Stimulated activated CD8-positive, alpha-beta memory T cell treated with anti-CD3 and anti-CD28 coated beads, Interleukin-15, amount 100 ng/mL, for 1 hour (primary cell): ENCODE data around the gene RCE1.

Experiments used
- DNase-seq: peaks from one replicate; pipeline ENCODE4 v3.0.0-alpha.2; 2020; ENCODE audit warnings: low read depth

RCE1 gene

GRCh38 chr11:66856496-66857233 lies 13.4 kb downstream of the RCE1 start, which contains the start of gene LRFN4:
Gene LRFN4, plus strand, starts transcription at chr11:66857064. Its CDS starts 681 bp downstream, at chr11:66857745.
- DNase-seq, result no peak

DNA sequence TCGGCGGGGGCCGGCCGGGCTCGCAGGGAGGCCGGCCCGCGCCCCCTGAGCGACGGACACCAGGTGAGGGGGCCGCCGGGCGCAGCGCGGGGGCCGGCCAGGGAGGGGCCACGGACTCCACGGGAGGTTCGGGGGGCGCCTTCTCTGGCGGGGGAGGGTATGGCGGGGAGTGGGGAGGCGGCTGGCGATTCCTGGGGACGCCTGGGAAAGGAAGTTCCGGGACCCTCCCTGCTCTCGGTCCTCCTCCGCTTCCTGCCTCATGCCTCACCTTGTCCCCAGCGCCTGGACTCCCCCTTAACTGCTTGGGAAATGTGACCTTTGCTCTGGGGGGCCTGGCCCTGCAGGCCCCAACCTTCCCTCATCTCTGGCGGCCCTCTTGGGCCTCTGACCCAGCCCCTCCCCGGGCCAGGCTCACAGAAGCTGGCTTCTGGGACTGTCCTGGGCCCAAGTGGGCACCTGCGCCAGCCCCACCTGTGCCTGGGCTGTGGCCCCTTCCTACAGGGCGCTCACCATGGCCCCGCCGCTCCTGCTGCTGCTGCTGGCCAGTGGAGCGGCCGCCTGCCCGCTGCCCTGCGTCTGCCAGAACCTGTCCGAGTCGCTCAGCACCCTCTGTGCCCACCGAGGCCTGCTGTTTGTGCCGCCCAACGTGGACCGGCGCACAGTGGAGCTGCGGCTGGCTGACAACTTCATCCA lies 14.1 kb downstream of the RCE1 start:
- DNase-seq, result no peak

DNA sequence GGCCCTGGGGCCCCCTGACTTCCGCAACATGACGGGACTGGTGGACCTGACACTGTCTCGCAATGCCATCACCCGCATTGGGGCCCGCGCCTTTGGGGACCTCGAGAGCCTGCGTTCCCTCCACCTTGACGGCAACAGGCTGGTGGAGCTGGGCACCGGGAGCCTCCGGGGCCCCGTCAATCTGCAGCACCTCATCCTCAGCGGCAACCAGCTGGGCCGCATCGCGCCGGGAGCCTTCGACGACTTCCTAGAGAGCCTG lies 14.6 kb downstream of the RCE1 start:
- DNase-seq, result no peak

DNA sequence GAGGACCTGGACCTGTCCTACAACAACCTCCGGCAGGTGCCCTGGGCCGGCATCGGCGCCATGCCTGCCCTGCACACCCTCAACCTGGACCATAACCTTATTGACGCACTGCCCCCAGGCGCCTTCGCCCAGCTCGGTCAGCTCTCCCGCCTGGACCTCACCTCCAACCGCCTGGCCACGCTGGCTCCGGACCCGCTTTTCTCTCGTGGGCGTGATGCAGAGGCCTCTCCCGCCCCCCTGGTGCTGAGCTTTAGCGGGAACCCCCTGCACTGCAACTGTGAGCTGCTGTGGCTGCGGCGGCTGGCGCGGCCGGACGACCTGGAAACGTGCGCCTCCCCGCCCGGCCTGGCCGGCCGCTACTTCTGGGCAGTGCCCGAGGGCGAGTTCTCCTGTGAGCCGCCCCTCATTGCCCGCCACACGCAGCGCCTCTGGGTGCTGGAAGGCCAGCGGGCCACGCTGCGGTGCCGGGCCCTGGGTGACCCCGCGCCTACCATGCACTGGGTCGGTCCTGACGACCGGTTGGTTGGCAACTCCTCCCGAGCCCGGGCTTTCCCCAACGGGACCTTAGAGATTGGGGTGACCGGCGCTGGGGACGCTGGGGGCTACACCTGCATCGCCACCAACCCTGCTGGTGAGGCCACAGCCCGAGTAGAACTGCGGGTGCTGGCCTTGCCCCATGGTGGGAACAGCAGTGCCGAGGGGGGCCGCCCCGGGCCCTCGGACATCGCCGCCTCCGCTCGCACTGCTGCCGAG lies 15.1 kb downstream of the RCE1 start:
- DNase-seq, result no peak

DNA sequence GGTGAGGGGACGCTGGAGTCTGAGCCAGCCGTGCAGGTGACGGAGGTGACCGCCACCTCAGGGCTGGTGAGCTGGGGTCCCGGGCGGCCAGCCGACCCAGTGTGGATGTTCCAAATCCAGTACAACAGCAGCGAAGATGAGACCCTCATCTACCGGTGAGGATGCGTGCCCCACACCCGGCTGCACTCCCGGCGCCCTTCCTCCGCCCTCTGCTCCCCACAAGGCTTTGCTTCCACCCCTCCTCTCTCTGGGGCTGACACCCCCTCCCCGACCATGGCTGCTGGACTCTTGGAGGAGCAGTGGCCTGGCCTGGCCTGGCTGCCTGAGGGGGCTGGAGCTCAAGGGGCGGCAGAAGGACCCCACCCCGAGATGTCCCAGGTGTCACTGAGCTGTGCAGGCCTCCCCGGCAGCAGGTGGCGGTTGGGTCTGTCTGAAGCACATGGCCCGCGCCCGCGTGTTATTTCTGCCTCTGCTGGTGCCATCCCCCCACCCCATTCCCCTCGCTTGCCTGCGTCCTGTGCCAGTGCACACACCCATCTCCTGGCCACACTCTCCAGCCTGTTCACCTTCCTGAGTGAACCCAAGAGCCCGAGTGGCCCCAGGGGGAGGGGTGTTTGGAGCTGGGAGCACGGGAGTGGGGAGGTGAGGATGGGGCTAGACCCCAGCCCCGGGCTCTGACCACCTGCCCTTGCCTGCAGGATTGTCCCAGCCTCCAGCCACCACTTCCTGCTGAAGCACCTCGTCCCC lies 15.9 kb downstream of the RCE1 start:
- no peak for DNase-seq

DNA sequence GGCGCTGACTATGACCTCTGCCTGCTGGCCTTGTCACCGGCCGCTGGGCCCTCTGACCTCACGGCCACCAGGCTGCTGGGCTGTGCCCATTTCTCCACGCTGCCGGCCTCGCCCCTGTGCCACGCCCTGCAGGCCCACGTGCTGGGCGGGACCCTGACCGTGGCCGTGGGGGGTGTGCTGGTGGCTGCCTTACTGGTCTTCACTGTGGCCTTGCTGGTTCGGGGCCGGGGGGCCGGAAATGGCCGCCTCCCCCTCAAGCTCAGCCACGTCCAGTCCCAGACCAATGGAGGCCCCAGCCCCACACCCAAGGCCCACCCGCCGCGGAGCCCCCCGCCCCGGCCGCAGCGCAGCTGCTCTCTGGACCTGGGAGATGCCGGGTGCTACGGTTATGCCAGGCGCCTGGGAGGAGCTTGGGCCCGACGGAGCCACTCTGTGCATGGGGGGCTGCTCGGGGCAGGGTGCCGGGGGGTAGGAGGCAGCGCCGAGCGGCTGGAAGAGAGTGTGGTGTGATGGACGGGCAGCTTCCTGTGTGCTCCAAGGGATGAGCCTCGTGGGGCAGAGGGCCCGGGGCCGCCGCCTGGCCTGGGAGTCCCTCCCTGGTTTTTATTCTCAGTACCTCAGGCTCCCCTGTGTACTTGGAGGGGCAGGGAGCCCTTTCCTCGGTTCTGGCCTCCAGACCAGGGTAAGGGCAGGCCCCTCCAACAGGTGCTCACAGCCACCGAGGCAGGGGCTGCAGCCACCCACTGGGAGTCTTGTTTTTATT lies 16.6 kb downstream of the RCE1 start:
- no peak for DNase-seq

- no peak for DNase-seq
Observed at GRCh38 chr11:66860449-66860831, 17.2 kb downstream of the RCE1 start.

DNA sequence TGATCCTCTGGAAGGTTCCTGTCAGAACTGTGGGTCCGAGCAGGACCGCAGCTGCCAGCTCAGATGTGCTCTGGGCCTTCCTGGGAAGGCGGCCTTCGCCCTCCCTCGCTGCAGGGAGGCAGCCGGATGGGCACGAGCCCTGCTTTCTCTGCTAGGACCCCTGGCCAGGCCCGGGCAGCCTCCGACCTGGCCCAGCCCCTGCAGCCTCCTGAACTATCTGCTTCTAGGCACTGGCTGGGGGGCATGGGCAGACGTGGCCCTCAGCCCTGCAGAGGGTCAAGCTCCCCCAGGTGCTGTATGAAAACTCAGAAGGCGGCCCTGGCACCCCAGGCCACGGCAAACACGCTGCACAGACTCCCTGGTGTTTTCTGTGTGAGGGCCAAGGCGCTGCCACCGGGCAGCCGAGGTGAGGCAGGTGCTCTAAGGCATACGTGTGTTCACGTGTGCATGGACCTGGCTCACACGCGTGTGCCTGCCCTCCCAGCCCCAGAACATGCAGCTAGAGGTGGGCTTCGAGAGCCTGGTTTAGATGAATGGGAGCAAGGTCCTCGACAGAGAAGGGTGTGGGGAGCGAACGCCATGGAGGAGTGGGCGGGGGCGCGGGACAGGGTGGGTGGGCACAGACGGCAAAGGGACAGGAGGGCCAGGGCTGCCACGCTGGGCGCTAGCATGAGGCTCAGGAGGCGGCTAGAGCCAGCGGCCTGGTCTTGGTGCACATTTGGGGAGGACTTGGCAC lies 18.0 kb downstream of the RCE1 start:
- DNase-seq, result no peak

DNA sequence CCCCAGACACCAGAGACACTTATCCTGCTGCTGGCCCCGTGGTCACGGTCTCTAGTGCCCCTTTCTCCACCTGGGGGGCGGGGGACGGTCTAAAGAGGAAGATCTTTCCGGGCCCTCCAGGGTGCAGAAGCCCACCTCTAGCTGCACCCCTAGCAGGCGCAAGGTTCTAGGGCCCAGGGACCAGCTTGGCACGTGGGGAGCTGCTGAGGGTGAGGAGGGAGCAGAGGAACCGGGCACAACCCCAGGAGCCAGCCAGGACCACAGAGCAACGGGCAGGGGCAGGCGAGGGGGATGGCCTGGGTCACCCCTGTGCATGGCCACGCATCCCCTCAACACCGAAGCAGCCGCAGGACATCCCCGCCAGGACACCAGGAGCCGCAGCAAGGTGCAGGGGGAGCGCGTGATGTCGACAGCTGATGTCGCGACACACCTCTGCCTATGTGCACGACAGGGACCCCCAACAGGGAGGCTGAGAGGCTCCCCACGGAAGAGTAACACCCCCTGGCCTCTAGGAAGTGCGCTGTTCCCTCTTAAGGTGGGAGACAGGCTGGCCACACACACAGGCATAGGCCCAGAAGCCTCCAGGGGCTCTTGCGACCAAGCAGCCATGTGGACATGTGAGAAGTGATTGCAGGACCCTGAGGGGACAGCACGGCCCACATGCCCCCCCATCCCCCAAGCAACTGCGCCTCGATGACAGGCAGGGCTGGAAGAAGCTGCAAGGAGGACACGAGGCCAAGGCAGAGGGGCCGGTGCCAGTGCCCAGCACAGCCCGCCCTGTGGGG lies 18.7 kb downstream of the RCE1 start:
- DNase-seq, result no peak

DNA sequence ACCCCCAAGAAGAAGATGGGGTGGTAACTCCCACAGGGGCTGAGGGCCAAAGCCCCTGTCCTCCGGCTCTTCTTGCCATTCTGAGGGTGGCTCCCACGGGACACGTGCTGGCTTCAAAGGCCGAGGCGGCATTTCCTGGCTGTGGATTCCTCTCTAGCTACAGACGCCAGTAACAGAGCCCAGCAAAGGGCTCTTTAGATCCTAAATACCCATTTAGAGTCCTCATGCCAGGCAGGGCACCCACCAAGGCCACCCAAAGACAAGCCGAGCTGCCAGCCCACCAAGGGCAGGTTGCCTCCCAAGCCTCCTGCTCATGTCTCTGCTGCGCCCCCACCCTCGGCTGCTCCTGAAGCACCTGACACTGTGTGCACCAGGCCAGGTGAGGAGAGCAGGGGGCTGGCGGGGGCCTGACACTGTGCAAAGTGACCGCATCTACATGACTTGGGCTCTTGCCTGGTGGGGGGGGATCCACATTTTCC lies 19.4 kb downstream of the RCE1 start:
- DNase-seq, result no peak

GRCh38 chr11:66863428-66864125 lies 20.3 kb downstream of the RCE1 start:
- no peak for DNase-seq

DNA sequence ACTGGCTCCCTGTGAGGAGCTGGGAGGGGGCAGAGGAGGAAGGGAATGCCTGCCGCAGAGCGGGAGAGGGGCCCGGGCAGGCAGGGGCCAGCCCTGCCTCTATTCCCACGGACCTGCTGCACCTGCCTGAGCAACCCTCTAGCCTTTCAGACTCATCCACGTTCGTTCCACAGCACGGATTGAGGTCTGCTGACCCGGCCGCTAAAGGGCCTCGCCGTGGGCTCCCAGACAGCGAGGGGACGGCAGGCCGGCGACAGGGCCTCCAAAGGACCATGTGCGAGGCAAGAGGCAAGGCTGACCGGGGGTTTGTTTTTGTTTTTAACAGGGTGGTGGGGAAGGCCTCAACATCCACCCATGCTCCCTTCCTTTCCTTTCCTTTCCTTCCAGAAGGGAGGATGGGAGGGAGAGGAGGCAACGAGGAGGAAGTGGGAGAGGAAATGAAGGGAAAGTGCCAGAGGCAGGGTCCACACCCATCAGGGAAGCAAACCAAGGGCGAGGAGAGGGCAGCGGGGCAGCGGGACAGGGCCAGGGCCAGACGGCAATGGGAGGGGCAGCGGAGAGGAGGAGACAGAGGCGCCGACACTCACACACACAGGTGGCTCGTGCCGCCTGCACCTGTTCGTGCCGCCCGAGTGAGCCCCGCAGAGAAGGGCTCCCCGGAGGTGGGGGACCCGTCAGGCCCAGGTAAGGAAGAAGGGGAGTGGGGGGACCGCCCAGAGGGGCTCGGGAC lies 21.1 kb downstream of the RCE1 start:
- no peak for DNase-seq

DNA sequence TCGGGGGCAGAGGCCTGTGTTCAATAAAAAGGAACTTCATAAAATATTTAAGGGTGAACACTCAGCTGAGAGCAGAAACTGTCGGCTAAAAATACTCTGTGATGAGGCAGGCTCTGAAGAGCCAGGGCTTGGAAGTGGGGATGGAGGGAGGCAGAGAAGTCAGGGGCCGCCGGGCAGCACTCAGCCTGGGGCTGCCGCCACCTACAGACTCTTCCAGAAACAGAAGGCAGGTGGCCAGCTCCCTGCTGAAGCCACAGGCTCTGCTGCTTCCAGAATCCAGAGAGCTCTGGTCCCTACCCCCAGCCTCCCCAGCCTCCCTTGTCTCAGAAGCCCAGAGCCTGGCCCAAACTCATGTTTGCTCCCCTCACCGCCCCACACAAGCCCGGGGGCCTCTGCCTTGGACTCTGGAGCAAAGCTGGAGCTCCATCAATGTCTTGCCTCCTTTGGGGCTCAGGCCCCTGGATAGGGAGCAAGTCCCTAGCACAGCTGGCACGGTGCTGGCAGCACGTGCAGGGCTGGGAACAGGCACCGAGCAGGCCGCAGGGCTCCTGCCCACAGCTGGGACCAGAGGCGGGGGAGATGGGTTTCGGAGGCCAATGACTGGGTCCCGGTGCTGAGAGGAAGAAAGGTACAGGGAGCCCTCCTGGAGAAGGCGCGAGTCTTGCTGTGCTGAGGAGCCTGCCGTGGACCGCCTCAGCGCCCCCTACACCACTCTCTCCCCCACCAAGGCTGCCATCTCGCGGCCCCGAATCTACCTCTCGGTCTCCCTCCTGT lies 21.9 kb downstream of the RCE1 start:
- no peak for DNase-seq

DNA sequence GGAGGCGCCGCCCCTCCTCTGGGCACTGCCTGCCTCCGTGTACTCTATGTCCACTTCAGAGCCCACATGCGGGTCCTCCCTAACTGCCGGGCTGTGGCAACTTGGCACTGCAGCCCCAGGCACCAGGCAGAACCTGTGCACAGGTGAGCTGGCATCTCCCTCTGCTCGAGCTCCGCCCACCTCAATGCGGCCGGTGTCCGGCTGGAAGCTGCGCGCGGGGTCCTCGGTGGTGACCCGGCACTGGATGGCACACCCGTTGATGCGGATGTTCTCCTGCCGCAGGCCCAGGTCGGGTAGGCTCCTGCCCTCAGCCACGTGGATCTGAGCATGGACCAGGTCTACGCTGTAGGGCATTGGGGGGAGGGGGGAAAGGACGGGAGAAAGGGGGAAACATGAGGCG lies 22.8 kb downstream of the RCE1 start:
- no peak for DNase-seq

DNA sequence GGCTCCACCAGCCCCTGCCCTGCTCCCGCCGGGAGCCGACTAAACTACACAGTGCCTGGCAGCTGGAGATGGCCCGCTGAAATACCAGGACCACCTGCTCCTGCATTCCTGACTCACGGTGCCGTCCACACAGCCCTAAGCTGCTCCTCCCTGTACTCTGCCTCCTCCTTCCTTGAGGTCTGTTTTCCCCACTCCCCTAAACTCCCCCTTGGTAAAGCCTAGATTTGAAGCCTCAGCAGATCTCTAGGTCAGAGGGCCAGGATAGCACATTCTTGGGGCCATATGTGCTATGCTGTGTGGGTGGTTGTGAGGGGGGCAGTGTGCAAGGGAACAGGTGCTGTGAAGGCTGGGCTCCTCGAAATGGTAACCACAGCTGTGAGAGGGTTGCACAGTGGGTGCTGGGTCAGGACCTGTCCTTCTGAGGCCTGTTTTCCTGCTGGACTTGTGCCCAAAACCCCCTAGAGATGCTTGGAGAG lies 23.3 kb downstream of the RCE1 start:
- no peak for DNase-seq

GRCh38 chr11:66867425-66868040 lies 24.3 kb downstream of the RCE1 start:
- DNase-seq, result no peak

GRCh38 chr11:66868082-66868725 lies 25.0 kb downstream of the RCE1 start:
- no peak for DNase-seq
